IMR-90 (cell line): ENCODE data around the gene B4GALT1.

Experiments used
- CTCF ChIP-seq: conservative IDR thresholded peaks from 2 replicates; pipeline ENCODE4 v1.5.1; 2012; ENCODE audit warnings: mild to moderate bottlenecking, low read depth, low read length, improper control_type of control experiment
- FOS ChIP-seq: fragments of 150-350 bp; IDR thresholded peaks from 2 replicates; pipeline ENCODE4 v1.6.1; 2016; ENCODE audit warnings: low read depth, low read length

GRCh38 chr9:33117796-33118195 is 49.3 kb downstream of the B4GALT1 start:
- TF ChIP-seq CTCF (no peak), FOS (no peak)
